Measurements from ENCODE around the gene VEPH1. TPM values are rescaled to one million over a fixed set of nuclear protein-coding genes. Genes with fewer than 3 reads are reported as not detected.

The VEPH1 gene
- total RNA-seq, 2 donors from 2014 or later, result 11.8 to 17.1 TPM

GRCh38 chr3:157375342-157375986 lies 127.8 kb downstream of the VEPH1 start:
- no peak overlapping the region for H3K27ac Mint-ChIP-seq
- H3K4me3 Mint-ChIP-seq, result no peak overlapping the region
- Histone ChIP-seq H3K9me3 (ENCODE audit: control insufficient read depth, low read length) (peaks cover 7% of the 10 kb centered on the region), H3K36me3 (ENCODE audit: control insufficient read depth, insufficient read depth, low read length) (no peaks in the 10 kb centered on the region), H3K4me3 (ENCODE audit: low read length) (no peak overlapping the region), H3K27ac (ENCODE audit: low read depth, low read length) (no peak overlapping the region), H3K4me1 (ENCODE audit: control insufficient read depth, insufficient read depth, low read length) (peaks cover 5% of the 10 kb centered on the region), H3K9ac (ENCODE audit: extremely low read depth, low read length, poor library complexity, severe bottlenecking) (no peak overlapping the region), H3K27me3 (ENCODE audit: control insufficient read depth, insufficient read depth, low read length, poor library complexity, severe bottlenecking) (no peaks in the 10 kb centered on the region)
- DNase-seq, result no peak
- peaks cover 12% of the 10 kb centered on the region for H3K4me1 Mint-ChIP-seq
- no peaks in the 10 kb centered on the region for H3K9me3 Mint-ChIP-seq
- TF ChIP-seq CTCF (conservative IDR thresholded peaks at IDR 0.05), result no peak
- 76 to 92% methylated on average over 2 to 4 of the region's 4 CpGs for WGBS, 2 experiments (ENCODE audit: insufficient coverage in 1 of 2, insufficient read length in 1 of 2)
- no peaks in the 10 kb centered on the region for H3K27me3 Mint-ChIP-seq (ENCODE audit: insufficient read depth)
- no peaks in the 10 kb centered on the region for H3K36me3 Mint-ChIP-seq (ENCODE audit: low read depth)

GRCh38 chr3:157374933-157375332 lies 128.3 kb downstream of the VEPH1 start:
- H3K4me1 ChIP-seq (ENCODE audit: control insufficient read depth, insufficient read depth, low read length), result peaks cover 5% of the 10 kb centered on the region
- TF ChIP-seq CTCF (conservative IDR thresholded peaks at IDR 0.05), result no peak
- Mint-ChIP-seq H3K4me3 (no peak overlapping the region), H3K27ac (no peak overlapping the region), H3K4me1 (peaks cover 13% of the 10 kb centered on the region), H3K36me3 (ENCODE audit: low read depth) (no peaks in the 10 kb centered on the region), H3K27me3 (ENCODE audit: insufficient read depth) (no peaks in the 10 kb centered on the region), H3K9me3 (no peaks in the 10 kb centered on the region)
- no peak overlapping the region for H3K9ac ChIP-seq (ENCODE audit: extremely low read depth, low read length, poor library complexity, severe bottlenecking)
- no peak overlapping the region for H3K4me3 ChIP-seq (ENCODE audit: low read length)
- DNase-seq, result no peak
- WGBS, 2 experiments (ENCODE audit: insufficient coverage in 1 of 2, insufficient read length in 1 of 2), result 93 to 97% methylated on average over 3 of the region's 3 CpGs
- no peaks in the 10 kb centered on the region for H3K36me3 ChIP-seq (ENCODE audit: control insufficient read depth, insufficient read depth, low read length)
- no peak overlapping the region for H3K27ac ChIP-seq (ENCODE audit: low read depth, low read length)
- H3K27me3 ChIP-seq (ENCODE audit: control insufficient read depth, insufficient read depth, low read length, poor library complexity, severe bottlenecking), result no peaks in the 10 kb centered on the region
- H3K9me3 ChIP-seq (ENCODE audit: control insufficient read depth, low read length), result peaks cover 7% of the 10 kb centered on the region

- no peak for TF ChIP-seq CTCF (conservative IDR thresholded peaks at IDR 0.05)
- H3K4me1 Mint-ChIP-seq, result peaks cover 19% of the 10 kb centered on the region
- WGBS, 2 experiments (ENCODE audit: insufficient coverage in 1 of 2, insufficient read length in 1 of 2), result 71 to 94% methylated on average over 4 to 6 of the region's 6 CpGs
Measured at GRCh38 chr3:157373783-157374182, 129.4 kb downstream of the VEPH1 start.

More at GRCh38 chr3:157373783-157374182, 129.4 kb downstream of the VEPH1 start:
- Histone ChIP-seq H3K4me1 (ENCODE audit: control insufficient read depth, insufficient read depth, low read length) (peaks cover 5% of the 10 kb centered on the region), H3K9me3 (ENCODE audit: control insufficient read depth, low read length) (peaks cover 7% of the 10 kb centered on the region), H3K9ac (ENCODE audit: extremely low read depth, low read length, poor library complexity, severe bottlenecking) (no peak overlapping the region), H3K27ac (ENCODE audit: low read depth, low read length) (no peak overlapping the region), H3K36me3 (ENCODE audit: control insufficient read depth, insufficient read depth, low read length) (no peaks in the 10 kb centered on the region), H3K27me3 (ENCODE audit: control insufficient read depth, insufficient read depth, low read length, poor library complexity, severe bottlenecking) (no peaks in the 10 kb centered on the region), H3K4me3 (ENCODE audit: low read length) (peak overlapping the region; percentile 11)
- peak; percentile 72 for DNase-seq
- H3K4me3 Mint-ChIP-seq, result no peak overlapping the region
- no peaks in the 10 kb centered on the region for H3K27me3 Mint-ChIP-seq (ENCODE audit: insufficient read depth)
- H3K36me3 Mint-ChIP-seq (ENCODE audit: low read depth), result no peaks in the 10 kb centered on the region
- no peaks in the 10 kb centered on the region for H3K9me3 Mint-ChIP-seq
- peak overlapping the region; percentile 94 for H3K27ac Mint-ChIP-seq
